GM06990 (cell line): ENCODE results near the gene PRKN.

Source experiments
- DNase-seq: peaks from one replicate; pipeline ENCODE4 v3.0.0-alpha.2; 2011; ENCODE audit not compliant: insufficient read length; ENCODE audit errors: extremely low read depth
- H3K27me3 ChIP-seq: replicated peaks from 2 replicates; pipeline ENCODE4 v1.6.0; 2011; ENCODE audit warnings: low read length; ENCODE audit not compliant: control insufficient read depth, insufficient read depth
- H3K36me3 ChIP-seq: 2 replicates; pipeline ENCODE4 v1.5.1; 2011; ENCODE audit warnings: low read length; ENCODE audit not compliant: control insufficient read depth, insufficient read depth
- H3K4me3 ChIP-seq: replicated peaks from 2 replicates; pipeline ENCODE4 v1.5.1; 2011; ENCODE audit warnings: low read depth, mild to moderate bottlenecking, control low read depth, low read length
- CTCF ChIP-seq: IDR thresholded peaks from 2 replicates; pipeline ENCODE4 v1.5.1; 2011; ENCODE audit warnings: low read length, control low read depth, mild to moderate bottlenecking, inconsistent platforms; ENCODE audit not compliant: insufficient read depth, poor library complexity, severe bottlenecking

Gene PRKN

DNA sequence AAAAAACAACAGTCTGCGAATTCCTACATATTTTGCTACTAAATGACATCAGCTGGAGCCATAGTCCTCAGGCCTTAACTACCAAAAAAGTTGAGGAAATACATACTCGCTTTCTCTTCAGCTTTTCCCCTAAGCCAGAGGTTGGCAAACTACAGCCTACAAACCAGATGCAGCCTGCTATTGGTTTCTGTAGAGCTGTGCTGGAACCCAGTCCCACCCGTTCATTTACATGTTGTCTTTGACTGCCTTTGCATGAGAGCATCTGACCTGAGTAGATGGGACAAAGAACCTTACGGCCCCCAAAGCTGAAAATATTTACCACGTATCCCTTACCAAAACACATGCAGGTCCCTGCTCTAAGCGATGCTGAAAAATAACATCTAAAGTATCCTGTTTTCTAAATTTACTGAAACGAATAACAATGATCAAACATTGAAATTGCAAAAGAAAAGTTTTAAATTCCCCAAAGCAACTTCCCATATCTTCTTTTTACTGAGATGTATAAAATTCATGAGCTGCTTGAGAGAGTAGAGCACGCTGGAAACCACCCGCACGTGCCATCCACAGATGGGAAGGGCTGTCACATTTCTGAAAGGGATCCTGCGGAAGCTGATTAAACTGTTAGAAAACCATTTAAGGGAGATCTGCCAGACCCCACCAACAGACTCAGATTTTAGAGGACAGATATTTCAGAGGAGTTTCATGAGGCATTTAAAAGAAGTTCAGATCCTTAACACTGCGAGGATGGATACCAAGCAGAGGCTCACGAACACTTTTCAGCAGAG, 124.1 kb downstream of the PRKN start:
- no peak for TF ChIP-seq CTCF
- no peaks in the 10 kb centered on the region for H3K36me3 ChIP-seq
- DNase-seq = no peak
- H3K4me3 ChIP-seq = no peak overlapping the region
- H3K27me3 ChIP-seq = no peaks in the 10 kb centered on the region

- TF ChIP-seq CTCF = no peak
- Histone ChIP-seq H3K27me3 (no peaks in the 10 kb centered on the region), H3K36me3 (no peaks in the 10 kb centered on the region), H3K4me3 (no peak overlapping the region)
- DNase-seq = no peak
These were observed 124.8 kb downstream of the PRKN start for GRCh38 chr6:162602759-162603158.

DNA sequence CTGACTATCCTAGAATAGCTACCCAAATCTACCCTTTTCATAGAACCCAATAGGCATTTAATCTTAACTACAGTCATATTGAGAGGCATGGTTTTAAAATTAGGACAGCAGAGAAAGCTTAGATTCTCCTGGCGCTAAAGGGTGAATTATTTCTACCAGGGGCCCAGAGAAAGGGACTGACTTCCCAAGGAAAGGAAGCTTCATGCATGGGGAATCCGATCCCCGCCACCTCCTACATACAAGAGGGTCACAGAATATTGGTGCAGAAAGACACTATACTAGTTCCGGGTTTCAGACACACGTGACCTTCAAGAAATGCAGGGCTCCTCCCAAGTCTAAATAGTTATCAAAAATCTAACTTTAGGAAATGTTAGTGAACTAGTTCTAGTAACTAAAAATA, 130.9 kb downstream of the PRKN start:
- no peak for TF ChIP-seq CTCF
- Histone ChIP-seq H3K36me3 (no peaks in the 10 kb centered on the region), H3K27me3 (no peaks in the 10 kb centered on the region), H3K4me3 (no peak overlapping the region)
- DNase-seq = no peak

DNA sequence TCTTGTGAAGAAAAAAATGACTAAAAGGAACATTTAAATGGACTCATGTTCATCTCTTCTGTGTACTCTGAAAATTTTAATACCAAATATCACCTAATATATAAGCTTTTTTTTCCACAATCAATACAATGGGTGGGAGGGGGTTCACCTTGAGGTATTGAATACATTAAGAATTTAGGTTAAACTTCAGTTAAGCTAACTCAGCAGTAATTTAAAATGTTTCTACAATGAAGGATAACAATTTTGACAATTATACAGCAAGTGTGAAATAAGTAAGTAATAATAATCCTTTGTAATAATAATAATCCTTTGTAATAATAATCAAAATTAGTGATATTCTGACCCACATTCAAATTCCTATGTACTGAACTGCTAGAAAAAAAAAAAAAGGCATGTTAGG, 136.0 kb downstream of the PRKN start:
- H3K36me3 ChIP-seq = no peaks in the 10 kb centered on the region
- no peaks in the 10 kb centered on the region for H3K27me3 ChIP-seq
- no peak for DNase-seq
- no peak overlapping the region for H3K4me3 ChIP-seq
- no peak for TF ChIP-seq CTCF

DNA sequence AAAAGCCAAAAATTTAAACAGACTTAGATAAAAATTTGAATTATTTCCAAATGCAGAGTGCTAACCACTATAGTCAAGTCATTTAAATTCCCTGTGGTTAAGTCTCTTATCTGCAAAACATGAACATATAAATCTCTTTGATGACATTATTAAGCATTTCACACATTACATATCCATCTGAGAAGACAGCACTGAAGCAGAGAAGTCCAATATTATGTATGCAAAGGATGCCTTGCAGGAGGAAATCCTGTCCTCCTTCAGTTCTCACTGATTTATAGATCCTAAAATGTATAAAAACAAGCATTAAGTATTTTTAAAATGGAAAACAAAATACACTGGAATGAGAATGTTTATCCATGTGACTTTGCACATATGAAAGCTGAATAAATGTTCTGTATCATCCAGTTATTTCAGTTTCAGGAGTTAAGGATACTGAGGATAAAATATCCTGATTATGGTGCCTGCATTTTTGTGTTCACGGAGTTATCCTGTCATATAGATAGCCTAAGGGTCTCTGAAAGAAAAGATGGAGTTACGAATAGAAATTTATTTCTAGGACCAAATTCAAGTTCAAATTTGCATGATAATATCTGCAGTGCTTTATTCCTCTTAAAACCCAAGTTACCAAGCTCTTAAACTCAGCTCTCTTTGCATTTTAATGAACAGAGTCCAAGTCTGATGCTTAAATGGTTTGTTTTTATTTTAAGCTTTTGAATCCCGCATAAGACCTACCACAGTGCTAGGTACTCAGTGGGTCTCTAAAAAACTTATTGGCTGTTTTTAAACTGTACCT, 145.4 kb downstream of the PRKN start:
- H3K27me3 ChIP-seq = no peaks in the 10 kb centered on the region
- DNase-seq = no peak
- no peak overlapping the region for H3K4me3 ChIP-seq
- no peak for TF ChIP-seq CTCF
- no peaks in the 10 kb centered on the region for H3K36me3 ChIP-seq
